ENCODE data around the gene PLB1.

GRCh38 chr2:28558918-28559317 lies 63.1 kb downstream of the PLB1 start:
- TF ChIP-seq CTCF (IDR thresholded peaks at IDR 0.05; ENCODE audit: low read length): no peak
- TF ChIP-seq EZH2 (IDR thresholded peaks at IDR 0.05; ENCODE audit: borderline replicate concordance, low read length): no peak

Measured in OCI-LY1 (cell line).